GM21367 (cell line): ENCODE measurements around the gene RBM22.

ENCODE experiments used
- ATAC-seq: cut with Tn5 transposase; IDR thresholded peaks from one replicate; pipeline ENCODE4 v1.9.1; 2021; ENCODE audit not compliant: unreplicated experiment

RBM22 gene

DNA sequence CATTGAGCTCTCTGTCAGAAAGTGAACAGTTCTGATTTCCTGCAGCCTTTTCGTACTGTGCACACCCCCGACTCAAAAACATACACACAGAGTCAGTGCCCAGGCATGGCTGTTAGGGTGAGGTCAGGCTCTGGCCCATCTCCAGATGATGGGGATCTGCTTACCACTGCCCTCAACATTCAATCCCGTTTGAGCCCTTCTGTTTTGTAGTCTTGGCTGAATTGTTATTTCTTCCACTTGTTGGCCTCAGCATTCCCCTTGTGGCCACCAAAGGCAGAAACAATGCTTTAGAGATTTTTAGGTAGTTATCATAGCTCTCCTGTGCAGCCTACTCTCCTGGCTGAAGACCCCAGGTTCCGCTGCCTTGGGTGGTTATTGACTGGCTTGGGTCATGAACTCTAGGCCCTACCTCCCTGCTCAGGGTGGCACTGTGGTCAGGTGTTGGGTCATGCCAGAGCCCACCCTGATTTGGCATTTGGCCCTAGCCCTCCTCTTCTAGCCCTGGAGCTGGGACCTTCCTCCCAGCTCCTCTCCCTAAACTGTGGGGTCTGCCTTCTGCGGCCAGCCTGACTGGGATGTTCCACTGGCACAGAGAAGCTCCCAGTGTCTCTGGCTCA, 47.6 kb downstream of the RBM22 start:
- ATAC-seq: no peak

DNA sequence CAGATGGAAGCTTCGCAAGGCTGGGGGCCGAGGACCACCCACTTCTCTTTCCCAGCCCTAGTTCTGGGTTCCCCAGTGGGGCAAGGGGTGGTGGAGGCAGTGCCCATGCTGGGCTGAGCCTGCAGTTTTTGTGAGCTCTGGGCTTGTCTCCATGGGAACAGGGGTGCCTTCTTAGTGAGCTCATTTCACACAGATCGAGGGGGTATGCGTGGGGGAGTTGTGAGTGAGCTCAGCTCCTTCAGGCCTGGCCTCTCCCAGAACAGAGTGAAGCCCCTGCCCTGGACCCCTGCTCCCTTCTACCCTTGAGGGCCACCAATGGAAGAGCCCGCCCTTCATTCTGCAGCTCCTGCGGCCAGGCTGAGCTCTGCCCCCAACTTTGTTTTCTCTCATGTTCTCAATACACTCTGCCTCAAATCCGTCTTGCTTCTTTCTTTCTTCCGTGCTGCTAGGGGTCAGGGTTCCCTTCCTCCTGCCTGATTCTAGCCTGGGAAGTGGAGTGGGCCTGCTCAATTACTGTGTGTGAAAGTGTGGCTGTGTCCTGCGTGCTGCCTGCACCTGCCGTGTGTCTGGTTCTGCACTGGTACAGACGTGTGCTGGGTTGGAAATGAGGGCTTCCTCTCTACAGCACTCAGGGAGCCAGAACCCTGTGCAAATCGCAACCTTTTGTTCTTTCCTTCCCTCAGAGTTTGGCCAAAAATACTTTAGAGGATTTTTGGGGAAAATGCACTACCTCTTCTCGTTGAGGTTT, 48.8 kb downstream of the RBM22 start:
- ATAC-seq: no peak

DNA sequence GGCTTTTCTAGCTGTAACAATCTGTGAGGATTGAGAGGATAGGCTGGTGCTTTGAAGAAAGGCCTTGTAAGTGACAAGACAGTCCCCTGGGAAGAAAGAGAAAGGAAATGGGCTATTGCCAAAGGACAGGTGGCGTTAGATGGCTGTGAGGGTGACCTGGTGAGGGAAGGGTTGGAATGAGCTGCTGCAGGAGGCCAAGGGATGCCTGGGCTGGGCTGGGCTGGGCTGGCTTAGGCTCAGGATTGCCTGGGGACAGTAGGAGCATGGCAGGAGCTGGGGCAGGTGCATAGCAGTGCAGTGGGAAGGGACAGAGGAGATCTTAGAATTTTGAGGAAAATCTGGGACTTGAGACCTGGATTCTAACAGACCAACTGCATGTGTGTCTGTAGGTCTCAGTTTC, 49.5 kb downstream of the RBM22 start:
- no peak for ATAC-seq

DNA sequence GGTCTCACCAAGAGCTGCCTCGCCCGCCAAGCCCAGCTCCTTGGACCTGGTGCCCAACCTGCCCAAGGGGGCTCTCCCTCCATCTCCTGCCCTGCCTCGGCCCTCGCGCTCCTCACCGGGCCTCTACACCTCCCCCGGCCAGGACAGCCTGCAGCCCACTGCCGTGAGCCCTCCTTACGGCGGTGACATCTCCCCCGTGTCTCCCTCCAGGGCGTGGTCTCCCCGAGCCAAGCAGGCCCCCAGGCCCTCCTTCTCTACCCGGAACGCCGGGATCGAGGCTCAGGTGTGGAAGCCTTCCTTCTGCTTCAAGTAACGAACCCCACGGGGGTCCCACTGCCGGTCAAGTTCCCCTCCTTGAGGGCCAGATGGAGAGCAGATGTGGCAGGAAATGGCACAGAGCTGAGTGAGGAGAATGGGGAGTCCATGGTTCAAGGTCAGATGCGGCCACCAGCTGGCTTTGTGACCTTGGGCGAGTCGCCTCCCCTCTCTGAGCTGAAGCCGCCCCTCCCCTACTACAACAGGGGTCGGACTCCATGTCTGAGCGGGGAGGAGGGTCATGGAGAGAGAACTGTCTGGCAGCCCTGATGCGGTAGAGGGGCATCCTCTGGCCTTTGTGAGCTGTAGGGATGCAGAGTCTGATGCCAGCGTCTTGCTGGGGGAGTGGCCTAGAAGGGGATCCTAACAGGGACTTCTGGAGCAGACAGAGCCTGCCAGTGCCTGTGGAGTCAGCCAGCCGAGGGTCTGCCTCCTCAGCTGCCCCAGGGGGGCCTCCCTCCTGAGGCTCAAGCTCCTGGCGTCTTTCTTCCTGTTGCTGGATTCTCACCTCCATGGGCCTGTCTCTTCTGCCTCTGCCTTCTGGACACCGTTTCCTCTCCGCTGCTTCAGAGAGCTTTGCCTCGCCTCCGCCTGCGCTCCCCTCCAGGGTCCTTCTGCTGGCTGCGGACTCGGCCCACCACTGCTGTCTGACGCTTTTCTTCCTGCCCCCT, 50.5 kb downstream of the RBM22 start:
- no peak for ATAC-seq

DNA sequence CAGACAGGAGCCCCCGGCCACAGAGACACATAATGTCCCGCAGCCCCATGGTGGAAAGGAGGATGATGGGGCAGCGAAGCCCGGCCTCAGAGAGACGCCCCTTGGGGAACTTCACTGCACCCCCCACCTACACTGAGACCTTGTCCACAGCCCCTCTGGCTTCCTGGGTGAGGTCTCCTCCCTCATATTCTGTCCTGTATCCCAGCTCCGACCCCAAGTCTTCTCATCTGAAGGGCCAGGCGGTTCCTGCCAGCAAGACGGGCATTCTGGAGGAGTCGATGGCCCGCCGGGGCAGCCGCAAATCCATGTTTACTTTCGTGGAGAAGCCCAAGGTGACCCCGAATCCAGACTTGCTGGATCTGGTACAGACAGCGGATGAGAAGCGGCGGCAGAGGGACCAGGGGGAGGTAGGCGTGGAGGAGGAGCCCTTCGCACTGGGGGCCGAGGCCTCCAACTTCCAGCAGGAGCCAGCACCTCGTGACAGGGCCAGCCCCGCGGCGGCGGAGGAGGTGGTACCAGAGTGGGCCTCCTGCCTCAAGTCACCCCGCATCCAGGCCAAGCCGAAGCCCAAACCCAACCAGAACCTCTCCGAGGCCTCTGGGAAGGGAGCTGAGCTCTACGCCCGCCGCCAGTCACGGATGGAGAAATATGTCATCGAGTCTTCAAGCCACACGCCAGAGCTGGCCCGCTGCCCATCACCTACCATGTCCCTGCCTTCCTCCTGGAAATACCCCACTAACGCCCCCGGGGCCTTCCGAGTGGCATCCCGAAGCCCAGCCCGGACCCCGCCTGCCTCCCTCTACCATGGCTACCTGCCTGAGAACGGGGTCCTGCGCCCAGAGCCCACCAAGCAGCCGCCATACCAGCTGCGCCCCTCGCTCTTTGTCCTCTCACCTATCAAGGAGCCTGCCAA, 51.5 kb downstream of the RBM22 start:
- no peak for ATAC-seq

DNA sequence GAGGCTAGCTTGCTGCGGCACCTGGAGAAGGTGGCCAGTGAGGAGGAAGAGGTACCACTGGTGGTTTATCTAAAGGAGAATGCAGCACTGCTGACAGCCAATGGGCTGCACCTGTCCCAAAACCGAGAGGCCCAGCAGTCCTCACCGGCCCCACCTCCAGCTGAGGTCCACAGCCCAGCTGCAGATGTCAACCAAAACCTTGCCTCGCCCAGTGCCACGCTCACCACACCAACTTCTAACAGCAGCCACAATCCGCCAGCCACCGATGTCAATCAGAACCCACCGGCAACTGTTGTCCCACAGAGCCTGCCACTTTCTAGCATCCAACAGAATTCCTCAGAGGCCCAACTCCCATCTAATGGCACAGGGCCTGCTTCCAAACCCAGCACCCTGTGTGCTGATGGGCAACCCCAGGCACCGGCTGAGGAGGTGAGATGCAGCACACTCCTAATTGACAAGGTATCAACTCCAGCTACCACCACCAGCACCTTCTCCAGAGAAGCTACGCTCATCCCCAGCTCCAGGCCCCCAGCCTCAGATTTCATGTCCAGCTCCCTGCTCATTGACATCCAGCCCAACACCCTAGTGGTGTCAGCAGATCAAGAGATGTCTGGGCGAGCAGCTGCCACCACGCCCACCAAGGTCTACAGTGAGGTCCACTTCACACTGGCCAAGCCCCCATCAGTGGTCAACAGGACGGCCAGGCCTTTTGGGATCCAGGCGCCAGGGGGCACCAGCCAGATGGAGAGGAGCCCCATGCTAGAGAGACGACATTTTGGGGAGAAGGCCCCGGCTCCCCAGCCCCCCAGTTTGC, 52.4 kb downstream of the RBM22 start:
- ATAC-seq: no peak

DNA sequence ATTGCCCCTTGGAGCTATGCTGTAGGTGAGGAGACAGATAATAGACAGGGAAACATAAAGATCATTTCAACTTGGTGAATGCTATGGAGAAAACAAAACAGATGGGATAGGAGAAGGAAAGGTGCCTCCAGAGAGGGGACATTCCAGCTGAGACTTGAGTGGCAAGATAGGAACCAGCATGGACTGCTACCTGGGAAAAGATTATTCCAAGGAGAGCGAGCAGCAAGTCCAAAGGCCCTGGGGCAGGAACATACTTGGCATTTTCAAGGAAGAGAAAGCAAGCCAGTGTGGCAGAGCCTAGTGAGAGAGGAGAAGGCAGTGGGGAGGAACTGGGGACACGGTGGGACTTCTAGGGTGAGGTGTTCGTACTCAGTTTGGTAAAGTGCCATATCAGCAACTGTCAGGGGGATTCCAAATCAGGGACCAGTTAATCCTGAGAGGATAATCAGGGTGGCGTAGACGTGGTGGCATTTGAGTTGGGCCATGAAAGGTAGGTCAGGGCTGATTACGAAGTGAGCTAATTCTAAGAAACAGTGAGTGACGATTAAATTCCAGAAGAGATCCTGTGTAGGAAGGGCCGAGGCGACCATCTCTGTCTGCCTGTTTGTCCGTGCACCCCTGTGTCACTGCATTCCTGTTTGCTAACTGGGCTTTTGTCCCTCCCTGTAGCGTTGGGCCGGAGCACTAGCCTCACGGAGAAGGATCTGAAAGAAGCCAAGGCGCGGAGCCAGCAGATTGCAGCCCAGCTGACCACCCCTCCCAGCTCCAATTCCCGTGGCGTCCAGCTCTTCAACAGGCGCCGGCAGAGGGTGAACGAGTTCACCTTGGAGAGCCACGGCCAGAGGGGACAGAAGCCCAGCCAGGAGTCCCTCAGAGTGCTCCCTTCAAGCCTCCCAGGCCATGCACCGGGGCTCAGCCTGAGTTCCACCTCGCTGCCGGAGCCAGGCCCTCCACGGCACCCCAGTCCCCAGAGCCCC, 53.3 kb downstream of the RBM22 start:
- ATAC-seq: no peak

DNA sequence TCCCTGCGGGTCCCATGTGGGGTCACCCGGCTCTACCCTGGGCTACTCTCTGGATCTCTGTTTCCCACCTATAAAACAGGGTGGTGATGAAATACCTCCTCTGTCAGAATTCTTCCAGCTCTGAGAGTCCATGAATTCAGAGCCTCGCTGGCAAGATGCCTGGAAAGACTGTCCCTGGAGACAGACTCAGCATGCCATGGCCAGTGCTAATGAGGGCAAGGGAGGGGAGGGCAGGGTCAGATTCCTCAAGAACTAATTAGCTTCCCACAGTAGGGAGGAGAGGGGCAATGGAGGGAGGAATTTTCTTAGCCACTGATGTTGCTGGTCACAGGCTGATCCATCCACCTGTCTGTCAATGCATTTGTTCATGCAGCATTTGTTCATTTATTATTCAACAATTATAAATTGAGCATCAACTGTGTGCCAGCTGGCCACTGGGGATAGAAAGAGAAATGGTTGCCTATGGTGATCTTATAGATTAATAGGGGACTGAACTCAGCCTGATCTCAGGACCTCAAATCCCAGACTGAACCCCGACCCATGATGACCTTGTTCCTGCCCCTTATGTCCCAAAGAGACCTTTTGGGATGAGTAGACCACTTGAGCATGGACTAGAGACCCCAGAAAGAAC, 55.7 kb downstream of the RBM22 start:
- no peak for ATAC-seq

DNA sequence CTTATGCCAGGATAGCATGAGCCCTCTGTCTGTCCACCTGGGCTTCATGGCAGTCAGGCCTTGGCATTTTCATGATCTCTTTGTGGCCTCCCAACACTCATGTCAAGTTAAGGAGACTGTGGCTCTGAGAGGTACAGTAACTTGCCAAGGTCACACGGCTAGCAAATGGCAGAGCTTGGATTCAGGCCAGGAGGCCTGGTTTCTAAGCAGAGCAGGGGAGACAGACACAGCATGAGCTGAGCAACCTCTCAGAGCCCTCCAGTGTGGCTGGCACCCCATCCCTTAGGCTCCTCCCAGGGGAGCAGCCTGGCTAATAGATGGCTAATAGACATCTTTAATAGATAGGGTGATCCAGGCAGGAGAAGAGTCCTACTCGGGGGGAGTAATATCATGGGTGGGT, 56.3 kb downstream of the RBM22 start:
- no peak for ATAC-seq

DNA sequence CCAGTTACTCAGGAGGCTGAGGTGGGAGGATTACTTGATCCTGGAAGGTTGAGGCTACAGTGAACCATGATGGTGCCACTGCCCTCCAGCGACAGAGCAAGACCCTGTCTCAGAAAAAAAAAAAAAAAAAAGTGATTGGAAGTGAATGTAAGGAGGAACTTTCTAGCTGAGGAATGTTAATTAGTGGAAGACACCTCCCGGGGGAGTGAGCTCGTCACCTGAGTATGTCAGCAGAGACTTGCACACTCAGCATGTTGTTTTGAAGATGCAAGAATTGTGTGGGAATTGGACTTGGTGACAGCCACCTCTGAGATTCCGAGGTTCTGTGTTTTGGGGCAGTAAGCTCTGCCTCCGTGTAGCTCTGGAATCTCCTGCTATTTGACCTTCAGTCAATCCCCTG, 56.8 kb downstream of the RBM22 start:
- no peak for ATAC-seq

DNA sequence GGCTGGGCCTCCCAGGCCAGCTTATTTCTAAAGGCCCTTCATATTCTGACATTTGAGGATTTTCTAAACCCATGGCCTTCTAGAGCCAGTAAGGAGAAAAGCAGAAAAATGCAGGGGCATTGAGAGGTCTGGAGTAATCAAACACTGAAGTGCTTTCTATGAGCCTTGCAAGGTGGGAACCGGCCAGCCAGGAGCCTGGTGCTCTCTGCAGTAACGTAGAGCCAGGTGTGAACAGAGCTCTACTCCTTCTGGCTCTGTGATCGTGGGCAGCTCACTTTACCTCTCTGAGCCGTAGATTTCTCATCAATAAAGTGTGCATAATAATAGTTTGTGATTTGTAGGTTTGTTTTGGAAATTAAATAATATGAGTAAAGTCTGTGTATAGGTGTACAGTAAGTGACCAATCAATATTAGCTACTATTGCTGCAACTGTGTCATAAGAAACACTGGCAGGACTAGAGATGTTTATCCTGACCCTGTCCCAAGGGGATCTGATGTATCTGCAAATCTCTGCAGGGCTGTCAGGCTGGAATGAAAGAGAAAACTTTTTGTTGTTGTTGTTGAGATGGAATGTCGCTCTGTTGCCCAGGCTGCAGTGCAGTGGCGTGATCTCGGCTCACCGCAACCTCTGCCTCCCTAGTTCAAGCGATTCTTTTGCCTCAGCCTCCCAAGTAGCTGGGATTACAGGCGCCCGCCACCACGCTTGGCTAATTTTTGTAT, 57.7 kb downstream of the RBM22 start:
- ATAC-seq: no peak

DNA sequence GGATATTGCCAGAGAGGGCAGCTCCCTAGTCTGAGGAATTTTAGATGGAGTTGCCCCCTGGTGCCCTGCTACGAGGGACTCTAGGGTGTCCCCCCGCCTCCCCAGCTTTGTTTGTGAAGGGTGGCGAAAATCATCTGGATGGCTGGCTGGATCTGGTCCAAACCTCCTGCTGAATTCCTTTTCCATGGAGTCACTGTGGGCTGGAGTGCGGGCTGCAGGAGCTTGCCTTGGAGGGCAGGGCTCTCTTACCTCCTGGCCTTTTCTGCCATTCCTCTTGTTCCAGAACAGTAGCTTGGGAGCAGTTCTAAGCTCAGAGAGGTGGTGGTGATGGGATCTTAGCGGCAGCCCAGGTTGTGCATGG, 58.3 kb downstream of the RBM22 start:
- ATAC-seq: no peak

DNA sequence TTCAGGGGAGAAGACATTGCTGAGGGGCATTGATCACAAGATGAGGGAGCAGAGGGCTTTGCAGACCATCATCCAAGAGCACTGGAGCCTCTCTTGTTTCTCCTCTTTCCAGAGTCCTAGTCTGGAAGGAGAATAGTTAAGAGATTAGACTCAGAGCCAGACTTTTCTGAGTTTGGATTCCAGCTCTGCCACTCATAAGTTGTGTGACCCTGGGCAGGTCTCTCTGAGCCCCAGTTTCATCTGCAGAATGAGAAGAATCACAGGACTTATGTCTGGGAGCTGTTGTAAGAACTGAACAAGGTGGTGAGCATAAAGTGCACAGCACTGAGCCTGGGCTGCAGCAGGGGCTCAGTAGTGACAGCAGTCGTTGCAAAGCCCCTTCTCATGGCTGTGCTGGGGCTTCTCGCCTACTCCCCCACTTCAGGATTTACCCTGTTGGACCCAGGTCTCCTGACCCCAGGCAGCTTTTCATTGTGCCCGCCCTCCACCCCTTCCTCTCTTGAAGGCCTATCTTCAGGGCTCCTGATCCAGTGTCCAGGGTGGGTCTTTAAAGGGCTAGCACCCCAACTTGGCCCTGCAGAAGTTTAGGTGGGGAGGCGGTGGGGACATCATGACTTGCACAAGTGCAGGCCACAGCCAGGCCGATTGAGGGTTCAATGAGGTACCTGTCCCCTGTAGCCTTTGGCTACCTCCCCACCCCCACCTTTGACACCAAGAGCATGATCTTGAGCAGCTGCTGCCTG, 58.9 kb downstream of the RBM22 start:
- ATAC-seq: no peak

DNA sequence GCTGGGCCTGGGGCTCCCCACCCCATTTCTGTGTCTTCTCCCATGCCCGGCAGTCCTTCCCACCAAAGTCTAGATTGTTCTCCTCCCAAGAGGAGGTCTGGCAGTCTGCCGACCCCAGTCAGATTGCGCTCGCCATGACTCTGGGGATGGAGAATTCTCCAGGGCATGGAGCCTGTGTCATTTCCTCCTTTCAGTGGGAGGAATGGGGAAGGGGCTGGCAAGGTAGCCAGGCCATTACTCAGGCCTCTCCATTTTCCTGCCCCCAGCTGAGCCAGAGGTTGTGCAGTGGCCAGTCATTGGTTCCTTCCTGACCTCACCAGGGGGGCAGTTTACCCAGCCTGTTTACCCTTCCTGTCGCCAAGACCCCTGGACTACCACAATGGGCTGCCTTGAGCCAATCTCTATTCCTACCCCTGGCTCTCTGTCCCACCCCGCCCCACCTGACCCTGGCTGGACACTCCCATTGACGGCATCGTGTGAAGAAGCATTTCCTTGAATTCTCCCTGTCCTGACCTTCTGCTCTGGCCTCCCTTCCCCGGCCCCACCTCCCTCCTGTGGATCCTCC, 59.8 kb downstream of the RBM22 start:
- no peak for ATAC-seq
